Measurements from ENCODE around the gene CACNA2D3.

DNA sequence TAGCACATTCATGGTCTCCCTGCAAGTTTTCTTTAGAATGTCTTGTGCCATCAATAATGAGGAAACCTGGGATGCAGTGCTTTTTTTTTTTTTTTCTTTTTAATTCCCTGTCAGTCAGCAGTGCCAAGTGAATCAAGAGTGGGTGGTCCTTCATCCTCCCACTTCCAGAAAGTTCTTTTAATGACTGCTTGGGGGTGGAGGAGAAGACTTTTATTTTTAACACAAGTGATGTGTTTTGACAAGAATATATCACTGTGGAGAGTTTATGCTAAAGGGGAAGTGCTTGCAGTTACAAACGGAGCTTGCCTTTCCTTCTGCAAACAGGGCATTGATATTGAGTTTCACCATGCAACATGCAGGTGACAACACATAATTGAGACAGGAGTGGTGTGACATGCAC lies 69.7 kb downstream of the CACNA2D3 start:
- TF ChIP-seq, protein P1, sequence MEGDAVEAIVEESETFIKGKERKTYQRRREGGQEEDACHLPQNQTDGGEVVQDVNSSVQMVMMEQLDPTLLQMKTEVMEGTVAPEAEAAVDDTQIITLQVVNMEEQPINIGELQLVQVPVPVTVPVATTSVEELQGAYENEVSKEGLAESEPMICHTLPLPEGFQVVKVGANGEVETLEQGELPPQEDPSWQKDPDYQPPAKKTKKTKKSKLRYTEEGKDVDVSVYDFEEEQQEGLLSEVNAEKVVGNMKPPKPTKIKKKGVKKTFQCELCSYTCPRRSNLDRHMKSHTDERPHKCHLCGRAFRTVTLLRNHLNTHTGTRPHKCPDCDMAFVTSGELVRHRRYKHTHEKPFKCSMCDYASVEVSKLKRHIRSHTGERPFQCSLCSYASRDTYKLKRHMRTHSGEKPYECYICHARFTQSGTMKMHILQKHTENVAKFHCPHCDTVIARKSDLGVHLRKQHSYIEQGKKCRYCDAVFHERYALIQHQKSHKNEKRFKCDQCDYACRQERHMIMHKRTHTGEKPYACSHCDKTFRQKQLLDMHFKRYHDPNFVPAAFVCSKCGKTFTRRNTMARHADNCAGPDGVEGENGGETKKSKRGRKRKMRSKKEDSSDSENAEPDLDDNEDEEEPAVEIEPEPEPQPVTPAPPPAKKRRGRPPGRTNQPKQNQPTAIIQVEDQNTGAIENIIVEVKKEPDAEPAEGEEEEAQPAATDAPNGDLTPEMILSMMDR (conservative IDR thresholded peaks at IDR 0.05), result no peak
- no peak for TF ChIP-seq EZH2 (IDR thresholded peaks at IDR 0.05; ENCODE audit: low read depth)

Data from PC-9 (cell line).